BE2C (cell line): ENCODE results near the gene CCS. TPM values are rescaled to one million over a fixed set of nuclear protein-coding genes. Genes with fewer than 3 reads are reported as not detected.
A peak's percentile ranks its signal among the peaks of the same experiment; 100 is the strongest.
"Not testable (repeated sequence)": the region's sequence is repeated elsewhere in the genome, so short reads cannot be mapped to it uniquely, and the experiment has no call there.

ENCODE experiments used
- DNase-seq: peaks from one replicate; pipeline ENCODE4 v3.0.0-alpha.2; 2020
- H3K27me3 ChIP-seq: fragments of 250-450 bp; sonication (Bioruptor Pico); 2 replicates; pipeline ENCODE4 v1.5.1; 2020; ENCODE audit warnings: mild to moderate bottlenecking
- H3K36me3 ChIP-seq: fragments of 250-450 bp; sonication (Bioruptor Pico); 2 replicates; pipeline ENCODE4 v1.5.1; 2020; ENCODE audit warnings: mild to moderate bottlenecking
- H3K4me1 ChIP-seq: fragments of 250-450 bp; sonication (Bioruptor Pico); 2 replicates; pipeline ENCODE4 v1.5.1; 2020
- H3K4me3 ChIP-seq: 2 replicates; pipeline ENCODE4 v1.5.1; 2011; ENCODE audit warnings: low read depth, low read length
- H3K9me3 ChIP-seq: fragments of 250-450 bp; sonication (Bioruptor Pico); 2 replicates; pipeline ENCODE4 v1.5.1; 2020
- CTCF ChIP-seq: IDR thresholded peaks from 2 replicates; pipeline ENCODE4 v1.5.1; 2012; ENCODE audit warnings: mild to moderate bottlenecking, low read depth, low read length
- polyA plus RNA-seq: library from polyadenylated mRNA; unstranded; fragments of >200 nt; gene quantifications from one replicate; pipeline ENCODE4 v1.2.1, GENCODE V29; 2012; ENCODE audit warnings: low read depth, missing spikeins; ENCODE audit not compliant: insufficient read length, insufficient read depth

Gene CCS
- 55.7 TPM for polyA plus RNA-seq

GRCh38 chr11:66592457-66593302, at the start of gene CCS, which contains the start of gene CCDC87:
CCS (plus strand) TSS chr11:66593185; CDS start chr11:66593262, 77 bp downstream.
CCDC87 (minus strand) TSS chr11:66593063; CDS start chr11:66593015, 48 bp downstream.
- Histone ChIP-seq H3K4me1 (0 out of 2 replicates have a peak, but pooled peaks cover 3% of the 10 kb centered on the region), H3K4me3 (peak within 1 kb of the TSS; percentile 79), H3K9me3 (no peaks in the 10 kb centered on the region), H3K27me3 (no peaks in the 10 kb centered on the region), H3K36me3 (no peaks in the 10 kb centered on the region)
- TF ChIP-seq CTCF, result peak; percentile 68
- peak; percentile 99 for DNase-seq

- Histone ChIP-seq H3K36me3 (0 out of 2 replicates have a peak, but pooled peaks cover 7% of the 10 kb centered on the region), H3K9me3 (no peaks in the 10 kb centered on the region), H3K4me3 (peak overlapping the region; percentile 33), H3K27me3 (no peaks in the 10 kb centered on the region), H3K4me1 (no peaks in the 10 kb centered on the region; the same call in 1 of the 2 replicates)
- DNase-seq, result peak; percentile 92
- TF ChIP-seq CTCF, result peak; percentile 82
Observed at GRCh38 chr11:66543263-66544107, 49.5 kb upstream of the CCS start.

- H3K9me3 ChIP-seq, H3K36me3 ChIP-seq, DNase-seq, H3K4me1 ChIP-seq, H3K27me3 ChIP-seq: not testable (repeated sequence)
- peak overlapping the region; percentile 84 for H3K4me3 ChIP-seq
Observed at GRCh38 chr11:66544952-66545351, 48.0 kb upstream of the CCS start.

- DNase-seq, result peak; percentile 98
Observed at GRCh38 chr11:66545701-66546367, 47.2 kb upstream of the CCS start, which contains the start of gene ZDHHC24. ZDHHC24 (minus strand) TSS chr11:66546048; CDS start chr11:66546003, 45 bp downstream.

GRCh38 chr11:66546368-66546965, 46.5 kb upstream of the CCS start, which contains the start of gene ACTN3:
ACTN3 (plus strand) TSS chr11:66546903; CDS start chr11:66546938, 35 bp downstream.
- TF ChIP-seq CTCF, result no peak
- Histone ChIP-seq H3K9me3 (no peaks in the 10 kb centered on the region), H3K4me1 (no peaks in the 10 kb centered on the region; the same call in 1 of the 2 replicates), H3K4me3 (peak within 1 kb of the TSS; percentile 84), H3K27me3 (no peaks in the 10 kb centered on the region), H3K36me3 (no peaks in the 10 kb centered on the region)
- no peak for DNase-seq

More at GRCh38 chr11:66545701-66546367, 47.2 kb upstream of the CCS start, which contains the start of gene ZDHHC24:
- no peaks in the 10 kb centered on the region for H3K36me3 ChIP-seq
- H3K4me1 ChIP-seq, result no peaks in the 10 kb centered on the region; the same call in 1 of the 2 replicates
- no peak for TF ChIP-seq CTCF
- H3K27me3 ChIP-seq, result no peaks in the 10 kb centered on the region
- no peaks in the 10 kb centered on the region for H3K9me3 ChIP-seq
- H3K4me3 ChIP-seq, result peak within 1 kb of the TSS; percentile 84
